Sigmoid colon (tissue), 7 donors: ENCODE data around the gene NKAIN4. TPM values are rescaled to one million over a fixed set of nuclear protein-coding genes. Genes with fewer than 3 reads are reported as not detected.

Source experiments
- DNase-seq: peaks from one replicate; pipeline ENCODE4 v3.0.0-alpha.2; 2019
- H3K27ac ChIP-seq, 4 donors: fragments of 200-600 bp; sonication (generic); one replicate each; pipeline ENCODE4 v1.5.1; 2016 to 2019; ENCODE audit warnings: mild to moderate bottlenecking in 1 of 4
- H3K27me3 ChIP-seq, 3 donors: fragments of 200-600 bp; sonication (generic); one replicate each; pipeline ENCODE4 v1.5.1; 2019; ENCODE audit warnings: mild to moderate bottlenecking in 1 of 3
- H3K36me3 ChIP-seq, 4 donors: fragments of 200-600 bp; sonication (generic); one replicate each; pipeline ENCODE4 v1.5.1; 2016 to 2019
- H3K4me1 ChIP-seq, 4 donors: fragments of 200-600 bp; sonication (generic); one replicate each; pipeline ENCODE4 v1.5.1; 2017 to 2019
- H3K4me3 ChIP-seq, 4 donors: fragments of 200-600 bp; sonication (generic); one replicate each; pipeline ENCODE4 v1.5.1; 2017 to 2019; ENCODE audit warnings: mild to moderate bottlenecking in 2 of 4, moderate library complexity in 1 of 4
- H3K9me3 ChIP-seq, 4 donors: fragments of 200-600 bp in 3 of 4; sonication (generic) in 3 of 4; one replicate each; pipeline versions ENCODE4 v1.5.1 to v1.6.1; 2013 to 2019
- EP300 ChIP-seq, 4 donors: sonication (generic); formaldehyde crosslinking; IDR thresholded peaks; one replicate each; pipeline ENCODE4 v1.6.1; 2017; ENCODE audit warnings: antibody characterized with exemption in 4 of 4
- POLR2A ChIP-seq, 2 donors: fragments of 450-650 bp; IDR thresholded peaks; one replicate each; pipeline ENCODE4 v1.6.1; 2016; ENCODE audit warnings: antibody characterized with exemption in 2 of 2, mild to moderate bottlenecking in 2 of 2, moderate library complexity in 2 of 2
- POLR2AphosphoS5 ChIP-seq, 4 donors: sonication (generic); formaldehyde crosslinking; IDR thresholded peaks; one replicate each; pipeline ENCODE4 v1.6.1; 2017; ENCODE audit warnings: antibody characterized with exemption in 4 of 4
- WGBS, 2 donors: extraction: QIAGEN DNeasy Blood & Tissue Kit; methylation state at CpG; one replicate each; pipeline ENCODE4 v1.1.7; 2013; 5-methylcytosine and 5-hydroxymethylcytosine counted together
- intact Hi-C: fragments of 100-400 bp; cut with DNase I; formaldehyde crosslinking; loops from one replicate; pipeline ENCODE4 v1.15.1; 2023
- polyA plus RNA-seq, 3 donors: library from polyadenylated mRNA; stranded (reverse); fragments of 200-250 nt; gene quantifications; one replicate each; pipeline ENCODE4 v1.2.3, GENCODE V29; 2013
- total RNA-seq, 4 donors: library from RNA; depleted of rRNA; stranded (reverse); fragments of >200 nt; gene quantifications; one replicate each; pipeline ENCODE4 v1.1.0, GENCODE V29; 2016
- TF ChIP-seq, protein P1 (sequence below), 4 experiments: fragments of 450-650 bp in 3 of 4; fragments of 200-600 bp in 1 of 4; IDR thresholded peaks; one replicate each; pipeline ENCODE4 v1.5.1; 2016 to 2019; ENCODE audit warnings: antibody characterized with exemption in 4 of 4, mild to moderate bottlenecking in 3 of 4, moderate library complexity in 2 of 4
- donor health status: healthy with polysubstance abuse.
- donor health status: Bipolar disorder and iron deficiency.
- donor health status: healthy.

The NKAIN4 gene
- total and polyA plus RNA-seq, 7 donors, result 0.33 to 4.4 (median 0.95) TPM; not detected in 2

GRCh38 chr20:63293456-63293855 is 39.2 kb upstream of the NKAIN4 start:
- intact Hi-C loops, result no loop called here
- peaks cover 21 to 60% (median 49%) of the 10 kb centered on the region in 3 donors for H3K27me3 ChIP-seq

GRCh38 chr20:63292904-63293303 is 38.6 kb upstream of the NKAIN4 start, which contains the start of gene COL20A1:
COL20A1 (plus strand) TSS chr20:63293186; CDS start chr20:63295108, 1,922 bp downstream.
- Histone ChIP-seq H3K27me3 (peaks cover 19 to 54% (median 43%) of the 10 kb centered on the region in 3 donors), H3K27ac (no peak within 1 kb of the TSS), H3K9me3 (no peaks in the 10 kb centered on the region), H3K4me3 (no peak within 1 kb of the TSS), H3K4me1 (peaks cover 0 to 7% (median 4%) of the 10 kb centered on the region in 4 donors), H3K36me3 (peaks cover 0 to 17% (median 6%) of the 10 kb centered on the region in 4 donors)
- TF ChIP-seq EP300 (IDR thresholded peaks at IDR 0.05), result no peak
- TF ChIP-seq, protein P1, sequence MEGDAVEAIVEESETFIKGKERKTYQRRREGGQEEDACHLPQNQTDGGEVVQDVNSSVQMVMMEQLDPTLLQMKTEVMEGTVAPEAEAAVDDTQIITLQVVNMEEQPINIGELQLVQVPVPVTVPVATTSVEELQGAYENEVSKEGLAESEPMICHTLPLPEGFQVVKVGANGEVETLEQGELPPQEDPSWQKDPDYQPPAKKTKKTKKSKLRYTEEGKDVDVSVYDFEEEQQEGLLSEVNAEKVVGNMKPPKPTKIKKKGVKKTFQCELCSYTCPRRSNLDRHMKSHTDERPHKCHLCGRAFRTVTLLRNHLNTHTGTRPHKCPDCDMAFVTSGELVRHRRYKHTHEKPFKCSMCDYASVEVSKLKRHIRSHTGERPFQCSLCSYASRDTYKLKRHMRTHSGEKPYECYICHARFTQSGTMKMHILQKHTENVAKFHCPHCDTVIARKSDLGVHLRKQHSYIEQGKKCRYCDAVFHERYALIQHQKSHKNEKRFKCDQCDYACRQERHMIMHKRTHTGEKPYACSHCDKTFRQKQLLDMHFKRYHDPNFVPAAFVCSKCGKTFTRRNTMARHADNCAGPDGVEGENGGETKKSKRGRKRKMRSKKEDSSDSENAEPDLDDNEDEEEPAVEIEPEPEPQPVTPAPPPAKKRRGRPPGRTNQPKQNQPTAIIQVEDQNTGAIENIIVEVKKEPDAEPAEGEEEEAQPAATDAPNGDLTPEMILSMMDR (IDR thresholded peaks at IDR 0.05), result no peak
- TF ChIP-seq POLR2AphosphoS5 (IDR thresholded peaks at IDR 0.05), result no peak
- TF ChIP-seq POLR2A (IDR thresholded peaks at IDR 0.05), result no peak
- DNase-seq, result no peak
- intact Hi-C loops, result no loop called here
- 29 to 45% methylated on average over 7 of the region's 7 CpGs for WGBS, 2 donors

More at GRCh38 chr20:63293456-63293855, 39.2 kb upstream of the NKAIN4 start:
- 67 to 70% methylated on average over 11 of the region's 11 CpGs for WGBS, 2 donors
- no peaks in the 10 kb centered on the region for H3K9me3 ChIP-seq
- peaks cover 0 to 12% (median 3%) of the 10 kb centered on the region in 4 donors for H3K36me3 ChIP-seq
- TF ChIP-seq POLR2AphosphoS5 (IDR thresholded peaks at IDR 0.05) (no peak), POLR2A (IDR thresholded peaks at IDR 0.05) (no peak)
- DNase-seq, result no peak
- no peak overlapping the region for H3K4me3 ChIP-seq
- H3K4me1 ChIP-seq, result peaks cover 0 to 7% (median 4%) of the 10 kb centered on the region in 4 donors
- no peak overlapping the region for H3K27ac ChIP-seq

DNA sequence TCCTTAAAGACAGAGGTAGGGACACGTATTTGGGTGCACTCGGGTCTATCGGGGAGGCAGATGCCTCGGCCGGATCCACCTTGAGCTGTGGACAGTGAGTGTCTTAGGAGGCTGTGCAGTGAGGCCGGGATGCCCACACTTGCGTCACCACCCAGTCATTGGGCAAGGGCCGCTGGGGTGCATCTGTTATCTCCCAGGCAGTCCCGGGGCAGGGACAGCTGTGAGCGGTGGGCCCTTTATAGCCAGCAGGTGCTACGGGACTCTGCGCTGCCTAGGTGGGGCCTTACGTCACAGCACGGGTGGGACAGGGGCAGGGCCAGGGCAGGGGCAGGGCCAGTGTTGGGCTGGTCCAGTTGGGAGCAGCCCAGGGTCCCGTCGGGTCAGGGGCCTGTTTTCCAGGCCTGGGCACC is 38.0 kb upstream of the NKAIN4 start:
- Histone ChIP-seq H3K4me1 (peaks cover 0 to 7% (median 4%) of the 10 kb centered on the region in 4 donors), H3K27me3 (peaks cover 13 to 48% (median 37%) of the 10 kb centered on the region in 3 donors), H3K4me3 (no peak overlapping the region), H3K27ac (no peak overlapping the region), H3K36me3 (peaks cover 0 to 24% (median 10%) of the 10 kb centered on the region in 4 donors), H3K9me3 (no peaks in the 10 kb centered on the region)
- WGBS, 2 donors, result 31 to 73% methylated on average over 16 of the region's 16 CpGs
- TF ChIP-seq, protein P1 (IDR thresholded peaks at IDR 0.05), result no peak
- TF ChIP-seq POLR2A (IDR thresholded peaks at IDR 0.05) (no peak), POLR2AphosphoS5 (IDR thresholded peaks at IDR 0.05) (no peak), EP300 (IDR thresholded peaks at IDR 0.05) (no peak)
- intact Hi-C loops, result no loop called here
- DNase-seq, result no peak

- peaks cover 8 to 43% (median 32%) of the 10 kb centered on the region in 3 donors for H3K27me3 ChIP-seq
- no peak for DNase-seq
- H3K36me3 ChIP-seq, result peaks cover 0 to 28% (median 12%) of the 10 kb centered on the region in 4 donors
- H3K27ac ChIP-seq, result no peak overlapping the region
- intact Hi-C loops, result no loop called here
- 68 to 83% methylated on average over 10 of the region's 10 CpGs for WGBS, 2 donors
- no peak overlapping the region for H3K4me3 ChIP-seq
- no peaks in the 10 kb centered on the region for H3K9me3 ChIP-seq
- peaks cover 0 to 7% (median 4%) of the 10 kb centered on the region in 4 donors for H3K4me1 ChIP-seq
- peak in 1 of 4 donors; percentile 7 for TF ChIP-seq POLR2AphosphoS5 (IDR thresholded peaks at IDR 0.05)
- TF ChIP-seq, protein P1 (IDR thresholded peaks at IDR 0.05), result no peak
Measured at GRCh38 chr20:63291811-63292210, 37.5 kb upstream of the NKAIN4 start.

DNA sequence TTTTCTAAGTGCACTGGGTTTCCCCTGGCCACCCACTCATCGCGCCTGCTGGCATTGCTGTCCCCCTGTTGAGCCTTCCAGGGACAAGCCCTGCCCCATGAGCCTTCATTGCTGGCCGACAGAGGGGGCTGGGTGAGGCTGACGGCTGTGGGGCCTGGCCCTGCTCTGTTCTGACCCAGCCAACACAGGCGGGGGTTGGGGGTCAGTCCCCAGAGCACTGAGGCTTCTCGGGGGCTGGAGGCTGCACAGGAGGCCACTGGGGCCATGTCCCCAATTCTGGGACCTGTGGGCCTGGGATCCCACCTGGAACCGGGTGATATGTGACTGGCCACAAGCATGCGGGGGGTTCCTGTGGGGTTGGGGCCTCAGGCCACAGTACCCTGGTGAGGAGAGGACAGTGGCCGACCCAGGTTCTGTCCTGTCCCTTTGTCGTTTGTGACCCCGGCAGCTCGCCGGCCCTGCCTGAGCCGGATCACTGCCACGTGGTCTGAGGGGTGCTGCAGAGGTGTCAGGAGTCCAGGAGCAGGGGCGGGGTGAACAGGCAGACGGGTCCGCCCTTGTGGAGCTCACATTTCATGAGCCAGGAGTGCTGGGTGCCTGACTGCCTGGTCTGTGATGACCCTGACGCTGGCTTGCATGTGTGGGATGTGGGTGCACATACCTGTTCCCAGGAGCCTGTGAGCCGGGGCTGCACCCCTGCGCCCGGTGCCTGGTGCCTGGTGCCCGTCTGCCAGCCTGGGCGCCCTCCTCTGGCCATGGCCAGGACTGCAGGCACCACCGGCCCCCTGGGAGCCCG is 36.6 kb upstream of the NKAIN4 start:
- H3K4me1 ChIP-seq, result peaks cover 0 to 7% (median 4%) of the 10 kb centered on the region in 4 donors
- intact Hi-C loops, result no loop called here

More for the DNA sequence above, 36.6 kb upstream of the NKAIN4 start:
- H3K36me3 ChIP-seq, result peaks cover 0 to 38% (median 18%) of the 10 kb centered on the region in 4 donors
- H3K27me3 ChIP-seq, result peaks cover 0 to 34% (median 23%) of the 10 kb centered on the region in 3 donors
- H3K9me3 ChIP-seq, result no peaks in the 10 kb centered on the region
- no peak overlapping the region for H3K4me3 ChIP-seq
- DNase-seq, result no peak
- H3K27ac ChIP-seq, result no peak overlapping the region
- 25 to 43% methylated on average over 26 of the region's 26 CpGs for WGBS, 2 donors
- TF ChIP-seq, protein P1 (IDR thresholded peaks at IDR 0.05), result peak in 3 of 4 experiments; percentile 45 to 59 (median 48)
- no peak for TF ChIP-seq POLR2A (IDR thresholded peaks at IDR 0.05)
